ENCODE results near the gene TRAF7.

TRAF7 gene

GRCh38 chr16:2181952-2182351 is 26.4 kb downstream of the TRAF7 start:
- DNase-seq (ENCODE audit: low read depth in 2 of 2): no peak

- DNase-seq (ENCODE audit: low read depth in 2 of 2): no peak
These were observed 28.1 kb downstream of the TRAF7 start for GRCh38 chr16:2183671-2184070.

DNA sequence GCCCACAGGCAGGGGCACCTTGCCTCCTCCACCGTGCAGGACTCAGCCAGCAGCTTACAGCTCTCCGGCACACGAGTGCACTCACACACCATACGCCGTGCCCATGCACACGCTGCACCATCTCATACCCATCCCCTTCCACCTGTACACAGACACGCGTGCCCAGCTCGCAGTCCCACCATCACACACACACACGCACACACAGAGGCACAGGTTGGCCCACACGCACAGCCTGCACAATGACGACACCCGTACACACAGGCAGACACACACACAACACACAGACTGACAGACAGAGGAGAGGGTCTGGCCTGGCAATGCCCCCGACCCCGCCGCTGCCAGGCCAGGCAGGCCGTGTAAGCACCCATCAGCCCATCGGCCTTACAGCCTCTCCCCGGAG is 28.8 kb downstream of the TRAF7 start:
- no peak for DNase-seq (ENCODE audit: low read depth in 2 of 2)

DNA sequence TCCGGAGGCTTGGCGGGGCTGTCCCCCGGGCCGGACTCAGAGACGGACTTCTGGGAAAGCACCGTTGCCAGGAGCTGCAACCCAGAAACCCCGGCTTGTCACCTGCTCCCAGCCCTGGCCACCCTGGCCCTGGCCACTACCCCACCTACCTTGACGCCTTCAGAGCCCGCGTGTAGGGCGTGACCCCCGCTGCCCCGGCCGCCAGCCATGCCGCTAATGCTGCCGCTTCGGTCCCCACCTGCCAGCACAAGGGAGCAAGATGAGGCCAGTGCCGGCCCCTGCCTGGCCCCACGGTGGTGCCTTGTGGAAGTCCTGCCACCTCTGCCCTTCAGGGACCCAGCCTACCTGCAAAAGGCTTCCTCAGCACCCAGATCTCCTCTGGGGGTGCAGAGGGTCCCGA is 29.4 kb downstream of the TRAF7 start:
- DNase-seq (ENCODE audit: low read depth in 2 of 2): no peak

- DNase-seq (ENCODE audit: low read depth in 2 of 2): no peak
These were observed 30.5 kb downstream of the TRAF7 start for GRCh38 chr16:2186064-2186463.

DNA sequence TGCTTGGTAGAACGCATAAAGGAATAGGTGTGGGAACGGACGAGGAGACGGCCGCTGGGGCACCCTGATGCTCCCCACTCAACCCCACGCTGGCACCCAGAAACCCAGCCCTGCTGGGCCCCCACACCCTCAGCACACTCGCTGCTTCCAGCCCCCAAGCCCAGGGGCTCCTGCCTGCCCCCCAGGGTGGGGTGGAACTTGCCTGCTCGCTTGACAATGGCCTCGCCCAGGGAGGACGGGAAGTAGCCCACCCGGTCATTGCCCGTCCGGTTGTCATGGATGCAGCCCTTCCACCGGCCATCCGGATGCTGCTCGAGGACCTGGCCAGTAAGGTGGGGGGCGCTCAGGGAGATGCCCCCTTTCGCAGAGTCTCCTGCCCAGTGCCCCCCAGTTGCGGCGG is 30.9 kb downstream of the TRAF7 start:
- no peak for DNase-seq (ENCODE audit: low read depth in 2 of 2)

DNA sequence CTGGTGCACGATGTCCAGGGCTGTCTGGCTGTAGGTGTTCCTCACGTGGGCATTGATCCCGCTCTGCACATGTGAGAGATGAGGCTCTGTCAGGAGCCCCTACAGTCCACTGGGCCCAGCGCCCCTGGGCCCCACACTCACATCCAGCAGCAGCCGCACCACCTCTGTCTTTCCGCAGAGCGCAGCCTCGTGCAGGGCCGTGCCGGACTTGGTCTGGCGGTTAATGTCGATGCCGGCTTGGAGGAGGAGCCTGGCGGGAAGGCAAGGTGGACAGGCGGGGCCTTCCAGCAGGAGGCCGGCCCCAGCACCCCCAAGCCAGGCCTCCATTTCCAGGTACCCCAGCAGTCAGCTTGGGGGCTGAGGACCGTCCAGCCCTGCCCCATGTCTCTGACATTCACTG is 31.6 kb downstream of the TRAF7 start:
- no peak for DNase-seq (ENCODE audit: low read depth in 2 of 2)

DNA sequence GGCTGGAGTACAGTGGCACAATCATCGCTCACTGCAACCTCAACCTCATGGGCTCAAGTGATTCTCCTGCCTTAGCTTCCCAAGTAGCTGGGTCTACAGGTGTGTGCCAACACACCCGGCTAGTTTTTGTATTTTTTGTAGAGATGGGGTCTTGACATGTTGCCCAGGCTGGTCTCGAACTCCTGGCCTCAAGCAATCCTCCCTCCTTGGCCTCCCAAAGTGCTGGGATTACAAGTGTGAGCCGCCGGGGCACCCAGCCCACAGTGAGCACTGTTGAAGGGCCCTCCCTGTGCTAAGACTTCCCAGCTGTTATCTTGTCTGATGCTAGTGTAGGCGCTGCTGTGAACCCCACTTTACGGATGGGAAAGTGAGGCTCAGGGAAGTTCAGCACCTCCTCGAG is 32.8 kb downstream of the TRAF7 start:
- DNase-seq (ENCODE audit: low read depth in 2 of 2): no peak

DNA sequence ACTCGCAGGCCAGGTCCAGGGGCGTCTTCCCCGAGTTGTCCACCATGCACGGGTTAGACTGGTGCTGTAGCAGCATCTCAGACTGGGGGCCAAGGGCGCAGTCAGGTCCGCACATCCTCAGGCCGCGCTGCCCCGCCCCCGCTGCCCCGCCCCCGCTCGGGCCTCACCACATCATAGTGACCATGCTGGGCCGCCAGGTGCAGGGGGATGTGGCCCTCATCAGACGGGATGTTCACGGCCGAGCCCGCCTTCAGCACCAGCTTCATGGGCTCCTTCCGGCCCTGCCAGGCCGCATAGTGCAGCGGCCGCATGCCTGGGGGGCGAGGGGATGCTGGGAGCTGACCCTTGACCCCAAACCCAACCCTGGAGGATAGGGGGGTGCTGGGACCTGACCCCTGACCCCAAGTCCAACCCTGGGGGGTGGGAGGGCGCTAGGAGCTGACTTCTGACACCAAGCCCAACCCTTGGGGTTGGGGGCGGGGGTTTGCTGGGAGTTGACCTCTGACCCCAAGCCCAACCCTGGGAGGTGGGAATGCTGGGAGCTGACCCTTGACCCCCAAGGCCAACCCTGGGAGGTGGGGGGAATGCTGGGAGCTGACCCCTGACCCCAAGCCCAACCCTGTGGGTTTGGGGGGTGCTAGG is 33.8 kb downstream of the TRAF7 start:
- no peak for DNase-seq (ENCODE audit: low read depth in 2 of 2)

DNA sequence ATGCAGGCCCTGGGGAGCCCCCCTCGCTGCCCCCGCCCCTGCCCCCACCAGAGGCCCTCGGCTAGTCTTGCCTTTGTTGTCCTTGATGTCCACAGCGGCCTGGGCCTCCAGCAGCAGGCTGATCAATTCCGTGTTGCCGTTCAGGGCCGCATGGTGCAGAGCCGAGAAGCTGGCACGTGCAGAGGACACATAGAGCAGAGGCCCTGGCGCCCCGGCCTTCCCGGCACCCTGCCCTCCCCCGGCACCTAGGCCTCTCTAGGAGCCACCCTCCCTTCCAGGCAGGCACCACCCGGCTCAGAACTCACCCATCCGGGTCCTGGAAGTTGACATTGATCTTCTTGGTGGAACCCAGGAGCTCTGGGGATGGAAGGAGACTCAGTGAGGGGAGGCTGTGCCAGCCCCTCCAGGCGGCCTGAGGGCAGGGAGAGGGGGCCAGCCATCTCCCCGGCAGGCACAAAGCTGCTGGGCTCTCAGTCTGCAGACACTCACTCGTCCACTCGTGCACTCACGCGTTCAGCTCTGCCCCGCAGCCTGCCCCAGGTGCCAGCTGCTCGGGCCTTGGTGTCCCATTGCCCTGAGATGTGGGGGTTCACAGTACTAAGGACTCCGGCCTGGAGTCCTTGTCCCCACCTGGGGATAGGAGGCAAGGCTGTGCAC is 34.5 kb downstream of the TRAF7 start:
- no peak for DNase-seq (ENCODE audit: low read depth in 2 of 2)

- no peak for DNase-seq (ENCODE audit: low read depth in 2 of 2)
These were observed 35.3 kb downstream of the TRAF7 start for GRCh38 chr16:2190659-2191445.

GRCh38 chr16:2191446-2191706 is 35.8 kb downstream of the TRAF7 start:
- no peak for DNase-seq (ENCODE audit: low read depth in 2 of 2)

- DNase-seq (ENCODE audit: low read depth in 2 of 2): no peak
These were observed 38.7 kb downstream of the TRAF7 start for GRCh38 chr16:2194166-2194834.

GRCh38 chr16:2194852-2195321 is 39.3 kb downstream of the TRAF7 start:
- peak in 1 of 2 donors; percentile 17 for DNase-seq (ENCODE audit: low read depth in 2 of 2)

- DNase-seq (ENCODE audit: low read depth in 2 of 2): no peak
These were observed 40.0 kb downstream of the TRAF7 start for GRCh38 chr16:2195322-2196161.

DNA sequence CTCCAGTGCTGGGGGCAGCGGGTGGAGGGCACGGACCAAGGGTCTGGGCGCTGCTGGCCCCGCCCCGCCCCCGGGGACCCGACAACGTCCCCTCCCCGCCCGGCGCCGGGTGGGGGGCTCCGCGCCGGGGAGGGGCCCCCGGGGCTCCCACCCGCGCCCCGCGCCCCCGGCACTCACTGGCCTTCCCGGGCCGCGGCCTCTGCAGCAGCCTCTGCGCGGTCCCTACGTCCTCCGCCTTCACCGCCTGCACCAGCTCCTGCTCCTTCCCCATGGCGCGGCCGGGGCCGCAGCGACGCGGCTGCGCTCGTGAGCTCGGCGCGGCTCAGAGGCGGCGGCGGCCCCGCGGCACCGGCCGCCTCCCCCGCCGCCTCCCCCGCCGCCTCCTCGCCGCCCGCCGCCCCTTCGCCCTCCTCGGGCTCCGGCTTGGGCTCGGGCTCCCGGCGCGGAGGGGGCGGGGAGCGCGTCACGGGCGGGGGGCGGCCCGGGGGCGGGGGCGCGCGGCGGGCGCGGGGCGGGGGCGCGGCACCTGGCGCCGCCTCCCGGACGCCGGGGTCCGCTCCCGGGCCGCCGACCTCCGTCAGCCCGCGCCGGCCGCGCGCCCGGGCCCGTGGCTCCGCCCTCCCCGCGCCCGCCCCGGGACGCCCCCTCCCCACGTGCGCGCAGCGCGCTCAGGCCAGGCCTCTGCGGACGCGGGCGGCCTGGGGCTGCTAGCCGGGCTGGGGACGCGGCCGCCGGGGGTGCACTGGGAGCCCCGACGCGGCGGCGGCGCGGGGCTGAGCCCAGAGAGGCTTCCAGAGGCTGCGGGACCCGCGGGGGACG is 40.8 kb downstream of the TRAF7 start, which contains the start of gene CASKIN1:
TSS of gene CASKIN1 (minus strand) at position 444 of the 819 bp plus-strand sequence. CDS start at position 271, 173 bp downstream.
- DNase-seq (ENCODE audit: low read depth in 2 of 2): no peak

- no peak for DNase-seq (ENCODE audit: low read depth in 2 of 2)
These were observed 41.5 kb downstream of the TRAF7 start for GRCh38 chr16:2196981-2197511.

DNA sequence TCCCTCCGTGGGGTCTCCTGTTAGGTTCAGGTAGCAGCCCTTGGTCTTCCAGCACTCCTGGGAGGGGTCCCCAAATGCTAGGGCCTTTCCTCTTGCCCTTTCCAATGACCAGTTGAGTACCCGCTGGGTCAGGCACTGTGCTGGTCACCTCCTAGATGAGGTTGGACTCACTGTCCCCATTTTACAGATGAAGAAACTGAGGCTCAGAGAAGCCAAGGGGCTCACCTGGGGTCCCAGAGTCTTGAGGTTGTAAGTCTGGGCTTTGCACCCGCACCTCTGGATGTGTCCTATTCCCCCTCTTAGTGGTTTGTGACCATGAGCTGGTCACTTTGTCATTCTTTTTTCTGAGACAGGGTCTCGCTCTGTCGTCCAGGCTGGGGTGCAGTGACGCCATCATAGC is 42.2 kb downstream of the TRAF7 start:
- DNase-seq (ENCODE audit: low read depth in 2 of 2): no peak

GRCh38 chr16:2198283-2198682 is 42.7 kb downstream of the TRAF7 start:
- DNase-seq (ENCODE audit: low read depth in 2 of 2): no peak

GRCh38 chr16:2199095-2199494 is 43.5 kb downstream of the TRAF7 start:
- DNase-seq (ENCODE audit: low read depth in 2 of 2): no peak

Measured in stimulated activated CD8-positive, alpha-beta memory T cell treated with anti-CD3 and anti-CD28 coated beads, Interleukin-2, amount 100 ng/mL, for 1 hour (primary cell).